Measurements from ENCODE around the gene PTPRF. TPM values are rescaled to one million over a fixed set of nuclear protein-coding genes. Genes with fewer than 3 reads are reported as not detected.

The PTPRF gene
- total RNA-seq, 6 experiments from 2014 or later, result 97.1 to 252 (median 160) TPM

- TF ChIP-seq POLR2A (IDR thresholded peaks at IDR 0.05), result no peak
- TF ChIP-seq CTCF (IDR thresholded peaks at IDR 0.05), result no peak
- WGBS (ENCODE audit: insufficient coverage, low coverage, low lambda C conversion rate, missing lambda C conversion rate), result 67% methylated on average over 11 of the region's 19 CpGs
- intact Hi-C loops (cut with DNase I), result no loop called here
- Histone ChIP-seq H3K27me3 (no peaks in the 10 kb centered on the region), H3K4me1 (no peaks in the 10 kb centered on the region), H3K4me3 (no peak overlapping the region), H3K9me3 (no peaks in the 10 kb centered on the region), H3K36me3 (peaks cover 0 to 4% (median under 1%) of the 10 kb centered on the region in 4 donors), H3K27ac (no peak overlapping the region)
- DNase-seq (no peak), ATAC-seq (no peak)
Measured at GRCh38 chr1:43564551-43565348, 34.1 kb downstream of the PTPRF start.

GRCh38 chr1:43565600-43566360, 35.1 kb downstream of the PTPRF start:
- H3K27ac ChIP-seq, result no peak overlapping the region
- DNase-seq, result peak in 2 of 3 donors; percentile 56 to 57

GRCh38 chr1:43566382-43567044, 35.8 kb downstream of the PTPRF start:
- no peak for TF ChIP-seq CTCF (IDR thresholded peaks at IDR 0.05)
- no peak for TF ChIP-seq POLR2A (IDR thresholded peaks at IDR 0.05)
- Histone ChIP-seq H3K27ac (no peak overlapping the region), H3K36me3 (peaks cover 0 to 9% (median 4%) of the 10 kb centered on the region in 4 donors), H3K9me3 (no peaks in the 10 kb centered on the region), H3K4me3 (no peak overlapping the region), H3K27me3 (no peaks in the 10 kb centered on the region), H3K4me1 (peaks cover 0 to 1% (median under 1%) of the 10 kb centered on the region in 4 donors)
- intact Hi-C loops (cut with DNase I), result no loop called here
- no peak for ATAC-seq
- 58% methylated on average over 2 of the region's 16 CpGs for WGBS (ENCODE audit: insufficient coverage, low coverage, low lambda C conversion rate, missing lambda C conversion rate)
- DNase-seq, result no peak

More at GRCh38 chr1:43565600-43566360, 35.1 kb downstream of the PTPRF start:
- no peaks in the 10 kb centered on the region for H3K9me3 ChIP-seq
- H3K36me3 ChIP-seq, result peaks cover 0 to 8% (median 4%) of the 10 kb centered on the region in 4 donors
- H3K4me3 ChIP-seq, result peak overlapping the region; percentile 18 to 33 (median 21)
- TF ChIP-seq POLR2A (IDR thresholded peaks at IDR 0.05), result no peak
- TF ChIP-seq CTCF (IDR thresholded peaks at IDR 0.05), result no peak
- 67% methylated on average over 11 of the region's 62 CpGs for WGBS (ENCODE audit: insufficient coverage, low coverage, low lambda C conversion rate, missing lambda C conversion rate)
- H3K27me3 ChIP-seq, result no peaks in the 10 kb centered on the region
- peak; percentile 55 to 73 (median 66) for ATAC-seq
- intact Hi-C loops (cut with DNase I), result no loop called here
- H3K4me1 ChIP-seq, result no peaks in the 10 kb centered on the region

GRCh38 chr1:43569175-43569574, 38.5 kb downstream of the PTPRF start:
- no peaks in the 10 kb centered on the region for H3K9me3 ChIP-seq
- intact Hi-C loops (cut with DNase I), result no loop called here
- peaks cover 0 to 9% (median 6%) of the 10 kb centered on the region in 4 donors for H3K36me3 ChIP-seq
- no peak overlapping the region for H3K4me3 ChIP-seq
- H3K27ac ChIP-seq, result no peak overlapping the region
- H3K4me1 ChIP-seq, result peaks cover 0 to 12% (median 4%) of the 10 kb centered on the region in 4 donors
- no peak for ATAC-seq
- no peaks in the 10 kb centered on the region for H3K27me3 ChIP-seq
- no peak for TF ChIP-seq CTCF (IDR thresholded peaks at IDR 0.05)
- TF ChIP-seq POLR2A (IDR thresholded peaks at IDR 0.05), result no peak
- DNase-seq, result no peak
- no CpG with 5 or more reads among the region's 6 CpGs for WGBS (ENCODE audit: insufficient coverage, low coverage, low lambda C conversion rate, missing lambda C conversion rate)
